GM12878 (cell line): ENCODE measurements around the gene EVA1A. TPM values are rescaled to one million over a fixed set of nuclear protein-coding genes. Genes with fewer than 3 reads are reported as not detected.
"Not testable (repeated sequence)": the region's sequence is repeated elsewhere in the genome, so short reads cannot be mapped to it uniquely, and the experiment has no call there.

Source experiments
- ATAC-seq: fragments of 200-7000 bp; cut with Tn5 transposase; 3 replicates; pipeline ENCODE4 v1.9.1; 2020; ENCODE audit warnings: mild to moderate bottlenecking, moderate library complexity
- BruUV-seq: library from RNA; stranded (reverse); fragments of 400-500 nt; replicated peaks from 2 replicates; lab custom pipeline; 2021; lab: Mats Ljungman, UMichigan
- CTCF ChIA-PET: fragments of 300-600 bp; sonication (Branson Sonifier 250); formaldehyde crosslinking; extraction: SDS; loops from one replicate; lab custom pipeline; 2021; ENCODE audit warnings: inconsistent platforms; lab: Yijun Ruan, JAX
- POLR2A ChIA-PET: fragments of 350-600 bp; formaldehyde crosslinking; extraction: SDS; loops from one replicate; lab custom pipeline; 2021; ENCODE audit warnings: inconsistent platforms; lab: Charles Lee
- RAD21 ChIA-PET: fragments of 300-600 bp; sonication (Branson Sonifier 250); formaldehyde crosslinking; loops from one replicate; lab custom pipeline; 2023; ENCODE audit warnings: antibody characterized with exemption; ENCODE audit not compliant: unreplicated experiment; lab: Charles Lee
- SMC1A ChIA-PET: fragments of 300-600 bp; sonication (Branson Sonifier 250); formaldehyde crosslinking; loops from one replicate; lab custom pipeline; 2023; ENCODE audit not compliant: unreplicated experiment, uncharacterized antibody; lab: Charles Lee
- DNase-seq: peaks from one replicate; pipeline ENCODE4 v3.0.0-alpha.2; 2011; ENCODE audit warnings: low read depth, low spot score
- FAIRE-seq: peaks from 3 replicates; lab custom pipeline; 2011; peaks lifted over from hg19 to GRCh38; lab: Jason Lieb, UNC
- H2AFZ ChIP-seq: 2 replicates; pipeline ENCODE4 v1.6.0; 2011; ENCODE audit warnings: low read depth, low read length, control low read depth; ENCODE audit not compliant: control insufficient read depth
- H3K27ac ChIP-seq: 2 replicates; pipeline ENCODE4 v1.5.1; 2011; ENCODE audit warnings: control low read depth; ENCODE audit not compliant: control insufficient read depth, insufficient read depth
- H3K27me3 ChIP-seq, 2 experiments: replicated peaks in 1 of 2; 2 replicates each; pipeline versions ENCODE4 v1.6.0 to v1.6.1; 2011; ENCODE audit warnings: low read length in 1 of 2; ENCODE audit not compliant: control insufficient read depth in 2 of 2, insufficient read depth in 2 of 2
- H3K36me3 ChIP-seq, 2 experiments: 2 replicates each; pipeline ENCODE4 v1.5.1; 2011; ENCODE audit warnings: low read length in 1 of 2; ENCODE audit not compliant: control insufficient read depth in 2 of 2, insufficient read depth in 2 of 2
- H3K4me1 ChIP-seq: 2 replicates; pipeline ENCODE4 v1.6.1; 2011; ENCODE audit warnings: mild to moderate bottlenecking, low read length, moderate library complexity, mixed read lengths; ENCODE audit not compliant: control insufficient read depth, insufficient read depth
- H3K4me2 ChIP-seq: 2 replicates; pipeline ENCODE4 v1.6.0; 2011; ENCODE audit warnings: control low read depth; ENCODE audit not compliant: control insufficient read depth, insufficient read depth
- H3K4me3 ChIP-seq: fragments of 200-600 bp; sonication (generic); 2 replicates; pipeline ENCODE4 v1.5.1; 2016
- H3K79me2 ChIP-seq: 2 replicates; pipeline ENCODE4 v1.6.0; 2011; ENCODE audit warnings: low read length; ENCODE audit not compliant: control insufficient read depth, insufficient read depth
- H3K9ac ChIP-seq: 2 replicates; pipeline ENCODE4 v1.8.0; 2011; ENCODE audit warnings: low read length, control low read depth, mixed read lengths; ENCODE audit not compliant: control insufficient read depth, insufficient read depth
- H3K9me3 ChIP-seq: replicated peaks from 3 replicates; pipeline ENCODE4 v1.5.1; 2011; ENCODE audit warnings: mild to moderate bottlenecking, low read length; ENCODE audit not compliant: control insufficient read depth, insufficient read depth
- H4K20me1 ChIP-seq: 2 replicates; pipeline ENCODE4 v1.6.0; 2011; ENCODE audit not compliant: control insufficient read depth, insufficient read depth
- ASH2L ChIP-seq: fragments of 300-600, 200-600 bp; sonication (generic); IDR thresholded peaks from 2 replicates; pipeline ENCODE4 v1.6.1; 2017; ENCODE audit warnings: low read depth, mild to moderate bottlenecking, borderline replicate concordance
- CTCF ChIP-seq, 3 experiments: IDR thresholded peaks in 2 of 3; conservative IDR thresholded peaks in 1 of 3; 2 replicates each; pipeline ENCODE4 v1.5.1; 2011; ENCODE audit warnings: low read depth in 3 of 3, low read length in 3 of 3, mild to moderate bottlenecking in 3 of 3, control low read depth in 2 of 3, moderate library complexity in 2 of 3, inconsistent platforms in 1 of 3, mixed read lengths in 1 of 3; ENCODE audit not compliant: control insufficient read depth in 2 of 3, insufficient read depth in 1 of 3; ENCODE audit errors: extremely low read depth in 1 of 3
- E2F8 ChIP-seq: fragments of 450-650 bp; IDR thresholded peaks from 2 replicates; pipeline ENCODE4 v1.6.1; 2018; ENCODE audit warnings: mild to moderate bottlenecking, low read depth, moderate library complexity; ENCODE audit not compliant: partially characterized antibody
- RAD21 ChIP-seq: IDR thresholded peaks from 2 replicates; pipeline ENCODE4 v1.6.1; 2011; ENCODE audit warnings: mild to moderate bottlenecking, low read depth, low read length, moderate library complexity; ENCODE audit not compliant: insufficient read depth
- WGBS: methylation state at CpG from one replicate; pipeline ENCODE4 v1.1.6; 2016; ENCODE audit warnings: low lambda C conversion rate; ENCODE audit not compliant: insufficient replicate concordance, insufficient coverage; ENCODE audit errors: missing lambda C conversion rate; 5-methylcytosine and 5-hydroxymethylcytosine counted together
- in situ Hi-C: fragments of 300-500 bp; cut with MboI; formaldehyde crosslinking; loops from 9 replicates; pipeline ENCODE4 v1.14.3; 2018; ENCODE audit warnings: mixed read lengths
- intact Hi-C: fragments of 100-400 bp; cut with micrococcal nuclease; formaldehyde crosslinking; loops from one replicate; pipeline ENCODE4 v1.14.2; 2022; ENCODE audit not compliant: unreplicated experiment
- polyA plus RNA-seq, 11 experiments: library from polyadenylated mRNA; depleted of rRNA in 4 of 11; unstranded in 6 of 11; stranded (reverse) in 5 of 11; fragments of >200 nt; fragmentation: Nextera tagmentation in 4 of 11; fragmentation: Illumina TruSeq in 1 of 11; extraction: Ambion mirVana in 4 of 11; extraction: Trizol in 1 of 11; gene quantifications; 1 replicate in 1 of 11; 2 replicates in 10 of 11; pipeline versions ENCODE4 v1.2.1 to v1.2.3, GENCODE V29; 2011 to 2016; ENCODE audit warnings: inconsistent platforms in 2 of 11, missing spikeins in 2 of 11, low read depth in 1 of 11
- total RNA-seq, 4 experiments: library from RNA; depleted of rRNA in 3 of 4; stranded (reverse); fragments of >200 nt in 3 of 4; fragmentation: Illumina TruSeq in 1 of 4; extraction: Trizol in 1 of 4; gene quantifications; 2 replicates each; pipeline versions ENCODE4 v1.2.1 to v1.2.3, GENCODE V29; 2013 to 2021

Gene EVA1A
- total and polyA plus RNA-seq, 10 of the 15 experiments (the other 5 are each of a cell fraction or from before 2014, with no cell fraction given) = 0.13 to 1.0 (median 0.34) TPM; not detected in 5

DNA sequence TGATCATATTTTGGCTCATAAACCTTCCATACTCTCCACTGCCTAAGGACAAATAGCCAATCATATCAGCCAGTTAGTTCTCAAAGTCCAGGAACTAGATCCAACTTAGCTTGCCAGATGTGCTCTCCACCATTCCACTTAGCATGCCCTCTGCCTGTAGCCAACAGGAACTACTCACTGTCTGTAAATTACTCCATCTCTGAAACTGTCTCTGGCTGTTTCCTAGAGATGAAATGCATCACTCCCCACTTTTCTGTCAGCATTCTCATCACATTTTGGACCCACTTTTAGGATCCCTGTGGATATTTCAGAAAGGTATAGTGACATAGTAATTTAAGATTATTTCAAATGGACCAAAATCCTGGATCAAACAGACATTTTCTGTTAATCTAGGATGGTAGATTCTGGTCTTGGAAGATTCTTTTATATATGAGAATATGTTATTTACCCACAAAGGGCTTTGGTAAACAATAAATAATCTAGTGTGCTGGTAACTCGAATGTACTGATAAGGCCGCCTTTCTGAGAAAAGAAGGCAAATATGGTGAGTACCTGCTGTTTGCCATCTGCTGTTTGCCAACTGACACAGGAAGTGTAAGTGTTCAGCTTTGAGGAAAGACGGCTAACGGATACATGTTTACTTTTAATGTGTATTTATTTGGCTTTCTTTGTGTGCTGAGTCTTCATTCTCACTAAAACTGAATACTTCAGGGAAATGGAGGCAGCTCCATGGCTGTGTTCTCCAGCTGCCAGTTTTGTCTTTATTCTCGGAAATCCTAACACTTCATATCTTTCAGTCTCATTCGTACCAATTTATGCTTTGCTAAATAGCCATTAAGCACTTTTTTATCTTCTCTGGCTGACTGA lies 79.5 kb downstream of the EVA1A start (continued):
- peak; percentile 6 to 32 (median 28); a peak in 3 of 6 replicates for TF ChIP-seq CTCF (IDR thresholded peaks at IDR 0.05 in 2 of 3, conservative IDR thresholded peaks at IDR 0.05 in 1 of 3; ENCODE audit: control insufficient read depth in 2 of 3, extremely low read depth in 1 of 3, insufficient read depth in 1 of 3, low read depth in 3 of 3, low read length in 3 of 3)
- no peak for TF ChIP-seq ASH2L
- TF ChIP-seq RAD21 = 0 out of 2 replicates have a peak, but pooled peaks have one; percentile 14
- TF ChIP-seq E2F8 = no peak

DNA sequence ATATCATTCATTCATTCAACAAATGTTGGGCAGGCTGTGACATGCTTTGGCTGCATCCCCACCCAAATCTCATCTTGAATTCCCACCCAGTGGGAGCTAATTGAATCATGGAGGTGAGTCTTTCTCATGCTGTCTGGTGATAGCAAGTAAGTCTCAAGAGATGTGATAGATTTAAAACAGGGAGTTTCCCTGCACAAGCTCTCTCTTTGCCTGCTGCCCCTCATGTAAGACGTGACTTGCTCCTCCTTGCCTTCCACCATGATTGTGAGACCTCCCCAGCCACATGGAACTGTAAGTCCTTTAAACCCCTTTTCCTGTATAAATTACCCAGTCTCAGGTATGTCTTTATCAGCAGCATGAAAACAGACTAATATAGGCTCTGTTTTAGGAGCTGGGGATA lies 83.0 kb downstream of the EVA1A start:
- H3K9me3 ChIP-seq, in situ Hi-C loops, BruUV-seq, H3K9ac ChIP-seq, H2AFZ ChIP-seq, DNase-seq, H3K4me3 ChIP-seq, H3K27me3 ChIP-seq, H3K4me1 ChIP-seq, H4K20me1 ChIP-seq, intact Hi-C loops, ATAC-seq, H3K4me2 ChIP-seq, H3K36me3 ChIP-seq, FAIRE-seq, H3K79me2 ChIP-seq, H3K27ac ChIP-seq: not testable (repeated sequence)
- ChIA-PET CTCF (interaction anchor here (0.9 to 6.4 kb wide), 3 partner anchors 11 to 276 kb away, joined by 3 to 35 read pairs (median 3); no protein-coding TSS in a partner anchor), RAD21 (interaction anchor here (0.9 to 2.4 kb wide), 2 partner anchors 45 to 69 kb away, joined by 3 to 5 read pairs; no protein-coding TSS in a partner anchor), SMC1A (interaction anchor here (1.2 to 2.3 kb wide), 3 partner anchors 11 to 131 kb away, joined by 4 to 11 read pairs (median 5); no protein-coding TSS in a partner anchor), POLR2A (interaction anchor here (1.0 kb wide), 1 partner anchor 44 kb away, joined by 3 read pairs; no protein-coding TSS in a partner anchor)
- 0% methylated on average over 1 of the region's 1 CpG for WGBS
